Endothelial cell of hepatic sinusoid (primary cell): ENCODE results near the gene SEMA6B.
"Not testable (repeated sequence)": the region's sequence is repeated elsewhere in the genome, so short reads cannot be mapped to it uniquely, and the experiment has no call there.

Source experiments
- in situ Hi-C: cut with HindIII; loops from 2 replicates; pipeline ENCODE4 v1.10.0; 2017; ENCODE audit warnings: low sequenced_read_pairs

Gene SEMA6B

DNA sequence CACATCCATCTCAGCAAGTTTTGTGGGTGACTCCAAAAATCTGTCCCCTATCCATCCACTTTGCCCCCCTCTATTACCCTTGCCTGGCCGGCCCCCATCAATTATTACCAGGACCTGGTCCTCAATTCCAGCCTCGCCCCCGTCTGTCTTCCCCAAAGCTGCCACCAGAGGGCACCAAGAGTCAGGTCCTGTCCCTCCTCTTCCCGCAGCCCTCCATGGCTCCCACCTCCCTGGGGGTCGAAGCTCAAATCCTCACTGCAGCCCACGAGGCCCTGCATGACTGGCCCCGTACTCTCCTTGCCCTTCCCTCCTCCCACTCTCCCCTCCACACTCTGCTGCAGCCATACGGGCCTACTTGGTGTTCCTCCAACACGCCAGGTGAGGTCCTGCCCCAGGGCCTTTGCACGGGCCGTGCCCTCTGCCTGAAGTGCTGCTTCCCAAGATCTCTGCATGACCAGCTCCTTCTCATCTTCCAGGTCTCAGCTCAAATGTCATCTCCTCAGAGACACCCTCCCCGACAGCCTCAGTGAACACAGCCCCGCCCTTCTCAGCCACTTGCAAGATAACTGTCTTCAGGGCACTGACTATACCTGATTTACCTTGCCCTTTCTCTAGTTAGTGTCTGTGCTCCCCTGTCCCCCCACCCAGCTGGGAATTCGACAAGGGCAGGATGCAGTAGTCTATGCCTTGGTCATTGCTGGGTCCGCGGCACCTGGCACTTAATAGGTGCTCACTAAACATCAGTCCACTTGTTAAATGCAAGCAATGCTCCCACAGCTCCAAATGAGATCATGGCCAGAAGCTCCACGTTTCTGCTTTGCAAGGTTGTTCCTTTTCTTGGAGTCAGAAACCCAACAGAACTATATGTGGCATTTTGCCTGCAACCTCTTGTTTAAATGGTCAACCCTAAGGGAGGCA, 16.8 kb upstream of the SEMA6B start:
- in situ Hi-C loops: no loop called here

DNA sequence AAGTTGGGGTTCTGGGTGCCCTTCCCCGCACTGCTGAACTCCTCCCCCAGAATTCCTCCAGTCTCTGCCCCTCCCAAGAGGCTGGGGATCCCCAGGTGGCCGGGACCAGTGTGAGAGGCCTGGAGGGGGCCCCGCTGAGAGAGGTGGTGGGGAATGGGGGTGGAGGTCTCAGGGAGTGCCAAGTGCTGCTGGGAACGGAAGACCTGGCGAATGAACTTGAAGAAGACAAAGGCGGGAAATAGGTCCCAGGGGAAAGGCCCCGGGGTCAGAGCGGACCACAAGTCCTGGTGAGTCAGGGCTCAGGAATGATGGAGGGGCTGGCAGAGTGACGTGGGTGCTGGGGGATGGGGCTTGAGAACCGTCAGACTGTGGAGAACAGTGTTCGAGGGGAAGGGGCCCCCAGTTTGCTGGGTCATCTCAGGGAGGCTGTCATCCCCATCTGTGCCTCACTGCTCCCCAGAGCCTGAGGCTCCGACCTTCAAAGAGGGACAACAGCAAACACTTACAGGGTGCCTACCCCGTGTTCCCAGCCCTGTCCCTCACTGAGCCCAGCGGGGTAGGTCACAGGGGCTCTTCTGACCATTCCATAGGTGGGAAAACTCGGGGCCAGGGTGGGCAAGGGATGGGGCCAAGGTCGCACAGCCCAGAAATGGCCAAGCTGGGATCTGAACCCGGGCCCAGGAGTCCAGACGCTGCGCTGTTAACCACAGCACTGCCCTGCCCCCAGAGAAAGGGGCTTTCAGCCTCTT, 16.0 kb upstream of the SEMA6B start:
- in situ Hi-C loops: no loop called here

DNA sequence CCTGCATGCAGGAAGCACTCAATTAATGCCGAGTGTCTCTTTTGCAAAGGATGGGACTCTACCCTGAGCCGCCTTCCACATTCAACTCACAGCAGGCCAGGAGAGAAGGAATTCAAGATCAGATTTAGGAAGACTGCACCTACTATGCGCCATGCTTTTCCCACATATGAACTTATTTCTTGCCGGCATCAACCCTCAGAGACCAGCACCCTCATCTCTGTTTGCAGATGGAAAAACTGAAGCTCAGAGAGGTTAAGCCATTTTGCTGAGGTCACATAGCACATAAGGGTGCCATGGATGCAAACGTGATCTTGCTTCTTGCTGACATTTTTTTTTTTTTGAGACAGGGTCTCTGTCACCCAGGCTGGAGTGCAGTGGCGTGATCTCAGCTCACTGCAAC, 14.2 kb upstream of the SEMA6B start:
- in situ Hi-C loops: no loop called here

DNA sequence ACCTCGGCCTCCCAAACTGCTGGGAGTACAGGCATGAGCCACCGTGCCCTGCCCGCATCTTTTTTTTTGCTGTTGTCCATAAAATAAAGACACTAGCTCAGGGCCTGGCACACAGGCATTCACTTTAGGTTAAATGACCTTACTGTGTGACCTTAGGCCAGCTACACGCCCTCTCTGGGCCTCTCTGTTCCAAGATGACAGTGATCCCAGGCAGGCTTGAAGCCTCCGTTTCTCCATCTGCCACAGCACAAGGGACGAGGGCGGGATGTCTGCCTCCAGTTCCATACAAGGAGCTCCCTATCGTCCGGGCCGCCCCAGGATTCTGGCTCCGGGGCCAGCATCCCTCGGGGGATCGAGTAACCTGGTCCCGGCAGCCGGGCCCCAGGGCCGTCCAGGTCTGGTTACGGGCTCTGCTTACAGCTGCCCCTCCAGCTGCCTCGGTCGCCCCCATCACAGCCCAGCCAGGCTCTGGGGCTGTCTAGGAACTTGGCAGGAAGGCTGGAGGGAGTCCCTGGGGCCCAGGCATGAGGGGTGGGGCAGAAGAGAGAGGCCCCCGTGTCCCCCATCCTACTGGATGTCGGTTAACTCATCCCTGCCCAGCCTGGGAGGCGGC, 11.9 kb upstream of the SEMA6B start:
- in situ Hi-C loops: no loop called here

DNA sequence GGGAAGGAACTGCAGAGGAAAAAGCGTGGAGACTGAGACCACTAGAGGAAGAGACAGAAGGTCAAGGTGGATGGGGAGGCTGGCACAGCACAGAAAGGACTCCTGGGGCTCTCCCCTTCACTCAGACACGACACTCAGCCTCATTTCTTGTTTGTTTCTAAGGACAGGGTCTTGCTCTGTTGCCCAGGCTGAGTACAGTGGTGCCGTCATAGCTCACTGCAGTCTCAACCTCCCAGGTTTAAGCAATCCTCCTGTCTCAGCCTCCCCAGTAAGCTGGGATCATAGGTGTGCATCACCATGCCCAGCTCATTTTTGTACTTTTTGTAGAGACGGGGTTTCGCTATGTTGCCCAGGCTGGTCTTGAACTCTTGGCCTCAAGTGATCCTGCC, 11.4 kb upstream of the SEMA6B start:
- in situ Hi-C loops: no loop called here

DNA sequence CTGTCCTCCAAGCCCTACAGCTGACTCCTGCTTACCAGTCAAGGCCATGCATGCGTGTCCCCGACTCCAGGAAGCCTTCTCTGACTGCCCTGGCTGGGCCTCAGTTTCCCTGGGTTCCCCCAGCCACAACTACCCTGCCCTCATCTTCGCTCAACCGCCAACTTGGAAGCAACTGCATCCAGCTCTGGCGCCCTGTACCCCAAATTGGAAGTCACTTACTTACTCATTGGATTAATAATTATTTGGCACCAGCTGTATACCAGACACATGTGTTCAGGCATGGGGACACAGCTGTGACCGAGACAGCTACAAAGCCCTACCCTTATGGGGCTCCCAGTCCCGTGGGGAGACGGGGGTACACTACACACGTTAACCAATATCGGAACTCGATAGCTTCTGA, 10.9 kb upstream of the SEMA6B start:
- in situ Hi-C loops: no loop called here

DNA sequence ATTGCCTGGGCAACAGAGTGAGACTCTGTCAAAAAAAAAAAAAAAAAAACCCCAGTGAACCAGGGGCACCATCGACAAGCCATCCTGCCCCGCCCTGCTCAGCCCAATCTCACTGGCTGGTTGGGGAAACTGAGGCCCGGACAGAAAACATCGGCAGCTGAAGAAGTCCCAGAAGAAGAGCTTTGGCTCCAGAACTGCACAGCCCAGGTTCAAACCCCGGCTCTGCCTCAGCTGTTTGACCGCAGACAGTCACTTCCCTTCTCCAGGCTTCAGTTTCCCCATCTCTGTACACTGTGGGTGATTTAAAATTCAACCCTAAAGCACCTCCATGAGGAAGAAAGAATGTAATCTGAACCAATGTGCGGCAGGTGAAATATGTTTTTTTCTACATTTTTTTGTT, 9.4 kb upstream of the SEMA6B start:
- in situ Hi-C loops: no loop called here

DNA sequence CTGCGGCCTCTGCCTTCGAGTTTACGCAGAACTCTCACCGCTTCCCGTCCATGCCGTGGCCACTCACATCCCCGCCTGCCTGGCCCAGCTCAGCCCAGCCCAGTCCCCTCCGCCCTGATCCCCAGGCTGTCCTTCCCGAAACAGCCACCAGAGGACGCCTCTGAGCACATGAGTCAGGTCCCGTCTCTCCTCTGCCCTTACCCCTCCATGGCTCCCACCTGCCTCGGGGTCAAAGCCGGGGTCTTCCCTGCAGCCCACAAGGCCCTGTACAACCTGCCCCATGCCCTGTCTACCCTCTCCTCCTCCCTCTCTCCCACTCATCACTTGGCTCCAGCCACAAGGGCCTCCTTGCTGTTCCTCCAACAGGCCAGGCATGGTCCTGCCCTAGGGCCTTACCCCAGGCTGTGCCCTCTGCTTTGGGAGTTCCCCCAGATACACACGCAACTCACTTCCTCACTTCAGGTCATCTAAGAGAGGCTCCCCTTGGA, 8.1 kb upstream of the SEMA6B start:
- in situ Hi-C loops: no loop called here

DNA sequence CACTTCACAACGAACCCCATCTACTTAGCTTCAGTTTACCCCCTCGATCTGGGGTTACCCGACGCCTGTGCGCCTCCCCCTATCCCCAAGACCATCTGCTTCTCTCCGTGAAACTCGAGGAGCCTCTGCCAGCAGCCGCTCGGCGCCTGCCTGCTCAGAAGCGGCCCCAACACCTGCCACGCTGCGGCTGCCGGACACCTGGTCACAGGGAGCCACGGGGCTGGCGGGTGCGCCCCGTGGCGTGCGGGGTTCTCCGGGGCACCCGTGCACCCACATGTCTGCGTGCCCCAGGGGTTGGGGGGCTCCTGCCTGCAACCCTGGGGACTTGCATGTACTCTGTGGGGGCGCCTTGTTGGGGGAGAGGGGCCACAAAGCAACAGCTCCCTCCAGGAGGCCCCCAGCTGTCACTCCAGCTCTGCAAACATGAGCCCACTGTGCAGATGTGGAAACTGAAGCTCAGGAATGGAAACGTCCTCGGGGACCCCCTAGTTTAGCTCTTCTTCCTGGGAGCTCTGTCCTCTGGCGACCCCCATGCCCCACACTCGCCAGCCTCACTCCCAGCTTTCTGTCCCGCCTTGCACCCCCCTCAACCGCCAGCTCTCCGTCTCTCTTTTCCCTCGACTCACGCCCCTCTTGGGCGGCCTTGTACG, 7.0 kb upstream of the SEMA6B start:
- in situ Hi-C loops: no loop called here

DNA sequence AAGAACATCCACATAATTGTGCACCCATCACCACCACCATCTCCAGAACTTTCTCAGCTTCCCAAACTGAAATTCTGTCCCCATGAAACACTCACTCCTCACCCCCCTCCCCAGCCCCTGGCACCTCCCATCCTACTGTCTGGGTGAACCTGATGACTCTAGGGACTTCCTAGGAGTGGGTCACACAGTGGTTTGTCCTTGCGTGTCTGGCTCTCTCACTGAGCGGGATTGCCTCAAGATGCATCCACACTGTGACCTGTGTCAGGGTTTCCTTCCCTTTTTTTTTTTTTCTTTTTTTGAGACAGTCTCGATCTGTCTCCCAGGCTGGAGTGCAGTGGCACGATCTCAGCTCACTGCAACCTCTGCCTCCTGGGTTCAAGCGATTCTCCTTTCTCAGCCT, 4.1 kb upstream of the SEMA6B start:
- in situ Hi-C loops: not testable (repeated sequence)

DNA sequence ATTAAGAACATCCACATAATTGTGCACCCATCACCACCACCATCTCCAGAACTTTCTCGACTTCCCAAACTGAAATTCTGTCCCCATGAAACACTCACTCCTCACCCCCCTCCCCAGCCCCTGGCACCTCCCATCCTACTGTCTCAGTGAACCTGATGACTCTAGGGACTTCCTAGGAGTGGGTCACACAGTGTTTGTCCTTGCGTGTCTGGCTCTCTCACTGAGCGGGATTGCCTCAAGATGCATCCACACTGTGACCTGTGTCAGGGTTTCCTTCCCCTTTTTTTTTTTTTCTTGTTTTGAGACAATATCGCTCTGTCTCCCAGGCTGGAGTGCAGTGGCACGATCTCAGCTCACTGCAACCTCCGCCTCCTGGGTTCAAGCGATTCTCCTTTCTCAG, 2.6 kb upstream of the SEMA6B start:
- in situ Hi-C loops: not testable (repeated sequence)

DNA sequence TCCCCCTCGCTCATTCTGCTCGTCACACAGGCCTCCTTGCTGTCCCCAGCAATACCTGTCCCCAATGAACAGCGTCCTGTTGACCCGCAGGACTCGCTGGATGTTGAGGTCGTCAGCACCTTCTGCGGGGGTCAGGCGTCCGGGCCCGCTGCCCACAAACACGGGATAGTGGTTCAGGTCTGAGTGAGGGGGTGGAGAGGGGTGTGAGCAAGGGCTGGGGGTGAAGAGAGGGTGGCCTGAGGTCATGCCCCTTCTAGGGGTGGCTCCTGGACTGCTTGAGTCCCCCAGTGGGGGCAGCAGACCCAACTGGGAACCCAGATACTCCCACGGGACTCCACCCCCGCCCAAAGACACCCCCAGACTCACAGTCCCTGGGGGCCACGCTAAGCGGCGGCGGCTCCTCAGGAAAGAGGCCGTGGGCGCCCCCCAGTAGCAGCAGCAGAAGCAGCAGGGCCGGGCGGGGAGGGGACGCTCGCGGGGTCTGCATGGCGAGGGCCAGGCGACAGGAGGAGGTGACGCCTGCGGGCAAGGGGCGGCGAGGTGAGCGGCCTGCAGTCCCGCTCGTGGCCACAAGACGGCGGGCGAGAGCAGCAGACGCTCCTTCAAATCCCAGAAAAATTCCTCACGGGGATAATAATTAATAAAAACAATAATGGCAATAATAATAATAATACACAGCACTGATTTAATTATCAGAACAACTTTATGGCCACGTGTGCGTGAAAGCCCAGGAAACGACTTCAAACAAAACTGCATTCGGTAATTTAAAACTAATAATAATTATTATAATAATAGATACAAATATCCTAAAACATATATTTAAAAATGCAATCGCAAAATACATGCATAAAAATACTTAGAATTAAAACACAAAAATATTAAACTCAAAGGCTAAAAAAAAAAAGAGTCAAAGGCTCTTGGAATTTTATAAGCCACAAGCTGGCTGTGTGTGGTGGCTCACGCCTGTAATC, 1.2 kb downstream of the SEMA6B start:
- in situ Hi-C loops: no loop called here

DNA sequence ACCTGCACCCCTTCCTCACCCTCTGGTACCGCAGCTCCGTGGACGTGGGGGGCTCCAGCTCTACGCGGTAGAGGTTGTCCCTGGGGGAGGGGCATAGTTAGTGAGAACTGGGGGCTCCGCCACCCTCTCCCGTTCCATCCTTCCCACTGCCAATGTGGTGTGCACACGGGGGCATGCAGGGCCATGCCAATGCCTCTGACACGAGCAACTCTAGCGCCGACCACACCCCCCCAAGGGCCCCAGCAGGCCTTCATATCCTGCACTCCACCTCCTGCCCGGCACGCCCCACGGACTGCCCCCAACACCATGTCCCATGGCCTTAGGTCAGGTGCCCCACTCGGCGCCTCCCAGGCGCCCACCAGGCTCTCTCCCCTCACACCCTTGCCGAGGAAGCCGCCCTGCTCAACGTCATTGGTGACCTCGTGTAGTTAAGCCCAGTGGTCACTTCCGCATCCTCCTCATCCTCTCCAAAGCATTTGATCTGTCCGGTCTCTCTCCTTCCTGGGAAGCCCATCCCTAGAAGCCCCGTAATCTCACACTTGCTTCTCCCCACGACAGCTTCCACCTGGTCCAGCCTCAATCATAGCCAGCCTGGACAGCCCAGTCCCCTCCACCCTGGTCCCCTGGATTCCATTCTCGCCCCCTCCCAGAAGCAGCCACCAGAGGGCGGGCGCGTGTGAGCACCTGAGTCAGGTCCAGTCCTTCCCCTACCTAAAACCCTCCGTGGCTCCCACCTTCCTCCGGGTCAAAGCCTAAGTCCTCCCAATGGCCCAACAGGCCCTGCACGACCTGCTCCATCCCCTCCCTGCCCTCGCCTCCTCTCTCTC, 2.1 kb downstream of the SEMA6B start:
- in situ Hi-C loops: no loop called here

DNA sequence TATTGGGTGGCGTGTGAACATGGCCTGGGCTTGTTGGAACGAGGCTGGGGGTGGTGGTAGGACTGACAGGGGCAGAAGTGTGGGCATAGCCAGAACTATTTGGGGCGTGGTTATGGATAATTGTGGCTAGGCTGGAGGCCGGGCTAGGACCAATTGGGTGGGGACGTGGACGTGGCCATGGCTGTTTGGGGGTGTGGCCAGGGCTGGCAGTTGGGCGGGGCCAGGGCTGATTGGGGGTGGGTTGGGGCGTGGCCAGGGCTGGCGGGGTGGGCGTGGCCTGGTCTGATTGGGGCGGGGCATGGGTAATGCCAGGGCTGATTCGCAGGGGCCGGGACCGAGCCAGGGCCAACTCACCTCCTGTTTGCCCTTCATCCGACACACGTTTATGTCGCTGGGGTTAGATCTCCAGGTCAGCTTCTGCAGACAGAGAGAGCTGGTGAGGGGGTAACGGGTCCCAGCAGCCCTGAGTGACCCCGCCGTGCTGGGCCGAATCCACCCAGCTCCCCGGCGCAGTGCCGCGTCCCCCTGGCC, 2.8 kb downstream of the SEMA6B start:
- in situ Hi-C loops: no loop called here

DNA sequence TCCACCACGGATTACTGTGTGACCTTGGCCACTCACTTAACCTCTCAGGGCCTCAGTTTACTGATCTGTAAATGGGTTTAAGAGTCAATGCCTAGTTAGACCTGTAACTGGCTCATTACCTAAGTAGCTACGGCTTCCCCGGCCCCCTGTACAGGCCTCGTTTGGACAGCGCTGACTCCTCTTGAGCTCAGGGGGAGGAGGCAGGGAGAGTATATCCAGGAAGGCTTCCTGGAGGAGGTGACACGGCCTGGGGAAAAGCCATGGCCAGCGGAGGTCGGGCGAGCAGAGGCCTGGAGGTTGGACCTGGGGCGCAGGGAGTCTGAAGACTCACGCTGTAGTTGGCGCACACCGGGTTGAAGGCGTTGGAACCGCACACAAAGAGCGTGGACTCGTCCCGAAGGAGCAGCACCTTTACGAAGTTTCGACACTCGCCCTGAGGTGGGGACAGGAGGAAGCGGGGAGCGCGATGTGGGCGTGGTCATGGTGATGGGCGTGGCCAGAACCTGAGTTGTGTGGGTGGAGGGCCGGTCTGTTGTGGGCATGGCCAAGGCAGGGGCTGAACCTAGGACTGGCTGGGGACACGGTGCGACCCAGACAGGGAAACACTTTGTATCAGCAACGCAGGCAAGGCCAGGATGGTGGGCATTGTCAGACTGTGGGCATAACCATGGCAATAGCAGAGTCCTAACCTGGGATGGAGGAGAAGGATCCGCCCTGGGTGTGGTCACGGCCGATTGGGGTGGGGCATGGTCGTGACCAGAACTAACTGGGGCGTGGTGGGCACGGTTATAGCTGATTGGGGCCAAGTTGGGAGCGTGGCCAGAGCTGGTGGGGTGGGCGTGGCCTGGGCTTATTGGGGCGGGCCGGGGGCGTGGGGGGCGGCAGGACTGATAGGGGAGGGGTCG, 3.6 kb downstream of the SEMA6B start:
- in situ Hi-C loops: no loop called here

DNA sequence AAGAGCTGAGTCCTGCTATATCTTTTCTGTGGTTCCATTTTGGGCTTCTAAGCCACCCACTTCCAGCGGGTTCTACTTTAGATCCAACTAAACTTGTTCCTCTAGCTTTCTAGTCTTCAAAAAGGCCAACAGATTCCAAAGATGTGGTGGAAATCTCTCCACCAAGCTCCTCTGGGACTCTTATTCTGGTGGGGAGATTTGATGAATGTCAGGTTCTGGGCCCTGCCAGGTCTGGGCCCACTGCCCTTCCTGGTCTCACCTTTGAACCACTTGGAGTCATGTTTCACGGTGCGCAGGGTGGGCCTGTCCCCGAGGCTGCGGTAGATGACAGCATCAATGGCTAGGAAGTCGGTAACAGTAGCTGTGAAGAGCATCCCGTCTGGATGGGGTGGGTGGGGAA, 4.8 kb downstream of the SEMA6B start:
- in situ Hi-C loops: no loop called here

DNA sequence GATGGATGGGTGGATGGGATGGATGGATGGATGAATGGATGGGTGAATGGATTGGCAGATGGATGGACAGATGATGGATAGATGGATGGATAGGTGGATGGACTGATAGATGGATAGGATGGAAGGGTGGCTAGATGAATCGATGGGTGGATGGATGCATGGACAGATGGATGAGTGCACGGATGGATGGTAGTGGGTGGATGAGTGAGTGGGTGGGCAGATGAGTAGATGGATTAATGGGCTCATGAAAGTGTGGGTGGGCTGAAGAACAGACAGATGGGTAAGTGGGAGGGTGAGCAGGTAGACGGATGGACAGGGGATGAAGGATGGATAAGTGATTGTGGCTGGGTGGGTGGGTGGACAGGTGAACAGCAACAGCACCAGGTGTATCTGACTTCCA, 5.7 kb downstream of the SEMA6B start:
- in situ Hi-C loops: no loop called here
